Measurements from ENCODE around the gene SLCO2A1. TPM values are rescaled to one million over a fixed set of nuclear protein-coding genes. Genes with fewer than 3 reads are reported as not detected.

The SLCO2A1 gene
- total and polyA plus RNA-seq, 2 of the 4 experiments (the other 2 are of a cell fraction), result under 0.01 to 1.5 TPM

GRCh38 chr3:133884887-133885711 lies 144.6 kb downstream of the SLCO2A1 start:
- no peak overlapping the region for H3K27ac ChIP-seq (ENCODE audit: insufficient read depth, low read length)
- H3K4me1 ChIP-seq (ENCODE audit: control insufficient read depth, insufficient read depth, low read length), result no peaks in the 10 kb centered on the region
- H3K36me3 ChIP-seq (ENCODE audit: control insufficient read depth, insufficient read depth, low read length), result no peaks in the 10 kb centered on the region
- CTCF ChIA-PET, result no interaction called here
- H3K4me3 ChIP-seq (ENCODE audit: insufficient read depth, low read depth, low read length), result no peak overlapping the region
- H3K79me1 ChIP-seq (ENCODE audit: low read depth in 1 of 2, low read length in 2 of 2), result no peaks in the 10 kb centered on the region
- H2BK120ac ChIP-seq (ENCODE audit: low read depth, low read length), result no peak overlapping the region
- in situ Hi-C loops (cut with MboI; ENCODE audit: low sequenced_read_pairs) (no loop called here), intact Hi-C loops (cut with micrococcal nuclease) (no loop called here), dilution Hi-C loops (cut with HindIII; ENCODE audit: low sequenced_read_pairs, unreplicated experiment) (no loop called here)
- H3K18ac ChIP-seq (ENCODE audit: low read depth, low read length), result no peak overlapping the region
- no peak overlapping the region for H2BK20ac ChIP-seq (ENCODE audit: low read depth, low read length)
- no peak overlapping the region for H3K4me2 ChIP-seq (ENCODE audit: low read depth, low read length)
- no peak for TF ChIP-seq FOS (IDR thresholded peaks at IDR 0.05; ENCODE audit: low read depth, low read length)
- no peak for TF ChIP-seq RFX5 (IDR thresholded peaks at IDR 0.05; ENCODE audit: low read depth, low read length)
- TF ChIP-seq MAFK (IDR thresholded peaks at IDR 0.05; ENCODE audit: low read depth, low read length), result no peak
- TF ChIP-seq MXI1 (IDR thresholded peaks at IDR 0.05; ENCODE audit: borderline replicate concordance, low read depth, low read length), result no peak
- TF ChIP-seq ELK1 (IDR thresholded peaks at IDR 0.05; ENCODE audit: borderline replicate concordance, low read depth, low read length), result no peak
- TF ChIP-seq SMC3 (IDR thresholded peaks at IDR 0.05; ENCODE audit: low read depth, low read length), result no peak
- no peak for TF ChIP-seq RAD21 (IDR thresholded peaks at IDR 0.05; ENCODE audit: low read length)
- H3K9me1 ChIP-seq (ENCODE audit: insufficient read depth, low read length), result no peaks in the 10 kb centered on the region
- no peak overlapping the region for H4K5ac ChIP-seq (ENCODE audit: low read depth, low read length)
- no peak overlapping the region for H3K23ac ChIP-seq (ENCODE audit: low read depth, low read length)
- no peak overlapping the region for H2BK15ac ChIP-seq (ENCODE audit: low read depth, low read length)
- WGBS, 2 experiments (ENCODE audit: extremely low coverage in 2 of 2, insufficient read length in 1 of 2), result 60% methylated on average over 1 of the region's 11 CpGs; no CpG with 5 or more reads in 1 of the 2 experiments
- H2AK9ac ChIP-seq (replicated peaks; ENCODE audit: low read depth, low read length, poor library complexity), result no peak overlapping the region
- H3K4ac ChIP-seq (ENCODE audit: low read depth, low read length), result no peak overlapping the region
- no peak overlapping the region for H2AK5ac ChIP-seq (ENCODE audit: low read depth, low read length)
- no TSS peak for BruUV-seq (replicated peaks)
- H3K56ac ChIP-seq (ENCODE audit: extremely low read depth, insufficient read depth, low read length), result no peak overlapping the region
- no peaks in the 10 kb centered on the region for H3K9me3 ChIP-seq (ENCODE audit: control insufficient read depth, insufficient read depth, low read length)
- no peak overlapping the region for H4K8ac ChIP-seq (ENCODE audit: low read depth in 2 of 2, low read length in 2 of 2)
- ATAC-seq (ENCODE audit: low read depth) (no peak), DNase-seq (no peak)
- no peak overlapping the region for H2AFZ ChIP-seq (replicated peaks; ENCODE audit: low read length, poor library complexity)
- no peak overlapping the region for H4K91ac ChIP-seq (ENCODE audit: insufficient read depth, low read depth, low read length)
- no peaks in the 10 kb centered on the region for H4K20me1 ChIP-seq (ENCODE audit: insufficient read depth, low read length)
- no peak overlapping the region for H2BK5ac ChIP-seq (ENCODE audit: low read depth, low read length, poor library complexity, severe bottlenecking)
- H3K14ac ChIP-seq (replicated peaks; ENCODE audit: low read depth, low read length), result no peak overlapping the region
- POLR2A ChIA-PET (ENCODE audit: unreplicated experiment), result no interaction called here
- no peak overlapping the region for H3K9ac ChIP-seq (ENCODE audit: low read depth, low read length)
- H3K27me3 ChIP-seq (ENCODE audit: control insufficient read depth, insufficient read depth, low read length), result peaks cover 47% of the 10 kb centered on the region
